ENCODE measurements around the gene MYOM1. TPM values are rescaled to one million over a fixed set of nuclear protein-coding genes. Genes with fewer than 3 reads are reported as not detected.

MYOM1 gene
- total RNA-seq, 4 donors from 2014 or later: 2.3 to 3.1 (median 3.1) TPM

DNA sequence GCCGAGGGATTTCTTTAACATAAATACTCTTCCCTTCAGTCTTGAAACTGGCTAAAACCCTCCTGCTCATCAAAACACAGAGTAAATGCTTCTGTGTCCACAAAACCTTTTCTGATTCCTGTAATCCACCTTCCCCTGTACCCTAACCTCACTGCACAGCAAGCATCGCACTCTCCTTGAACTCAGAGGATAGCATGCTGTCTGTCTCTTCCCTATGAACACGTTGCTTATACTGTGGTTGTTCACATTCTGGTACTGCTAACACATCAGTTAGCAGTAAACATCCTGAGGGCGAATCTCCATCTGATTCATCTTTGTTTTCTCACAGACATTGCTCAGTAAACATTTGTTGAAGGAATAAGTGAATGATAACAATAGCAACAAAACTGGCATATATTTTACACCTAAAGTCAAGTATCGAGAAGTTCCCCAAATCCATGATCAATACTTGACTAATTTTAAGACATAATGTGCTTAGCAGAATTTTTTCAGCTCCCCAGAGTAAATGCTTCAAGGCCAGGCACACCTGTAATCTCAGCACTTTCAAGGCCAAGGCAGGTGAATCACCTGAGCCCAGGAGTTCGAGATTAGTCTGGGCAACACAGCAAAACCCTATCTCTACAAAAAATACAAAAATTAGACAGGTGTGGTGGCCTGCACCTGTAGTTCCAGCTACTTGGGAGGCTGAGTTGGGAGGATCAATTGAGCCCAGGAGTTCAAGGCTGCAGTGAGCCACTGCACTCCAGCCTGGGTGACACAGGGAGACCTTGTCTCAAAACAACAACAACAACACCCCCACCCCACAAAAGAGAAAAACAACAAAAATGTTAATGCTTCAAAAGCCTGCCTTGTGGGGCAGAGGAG lies 161.2 kb downstream of the MYOM1 start:
- Histone ChIP-seq H3K27ac (peak overlapping the region; percentile 5 to 75 (median 47)), H3K36me3 (no peaks in the 10 kb centered on the region), H3K27me3 (no peaks in the 10 kb centered on the region), H3K4me3 (replicated peaks in 1 of 3) (no peak overlapping the region), H3K4me1 (peaks cover 0 to 5% of the 10 kb centered on the region in 2 donors), H3K9me3 (no peaks in the 10 kb centered on the region)
- TF ChIP-seq POLR2A (IDR thresholded peaks at IDR 0.05) (no peak), CTCF (IDR thresholded peaks at IDR 0.05) (no peak)
- 81% methylated on average over 6 of the region's 6 CpGs for WGBS, 2 donors
- intact Hi-C loops (cut with DNase I): loop anchor here (5.0 kb wide), 1 partner anchor 41 kb away; no protein-coding TSS in a partner anchor
- no peak for DNase-seq

GRCh38 chr18:3057526-3057925 lies 162.2 kb downstream of the MYOM1 start:
- Histone ChIP-seq H3K9me3 (no peaks in the 10 kb centered on the region), H3K4me1 (peaks cover 0 to 5% of the 10 kb centered on the region in 2 donors), H3K27ac (no peak overlapping the region), H3K4me3 (replicated peaks in 1 of 3) (no peak overlapping the region), H3K27me3 (no peaks in the 10 kb centered on the region), H3K36me3 (no peaks in the 10 kb centered on the region)
- WGBS, 2 donors: 93 to 96% methylated on average over 4 of the region's 4 CpGs
- intact Hi-C loops (cut with DNase I): loop anchor here (5.0 kb wide), 1 partner anchor 40 kb away; no protein-coding TSS in a partner anchor
- no peak for TF ChIP-seq CTCF (IDR thresholded peaks at IDR 0.05)
- no peak for TF ChIP-seq POLR2A (IDR thresholded peaks at IDR 0.05)
- DNase-seq: no peak

DNA sequence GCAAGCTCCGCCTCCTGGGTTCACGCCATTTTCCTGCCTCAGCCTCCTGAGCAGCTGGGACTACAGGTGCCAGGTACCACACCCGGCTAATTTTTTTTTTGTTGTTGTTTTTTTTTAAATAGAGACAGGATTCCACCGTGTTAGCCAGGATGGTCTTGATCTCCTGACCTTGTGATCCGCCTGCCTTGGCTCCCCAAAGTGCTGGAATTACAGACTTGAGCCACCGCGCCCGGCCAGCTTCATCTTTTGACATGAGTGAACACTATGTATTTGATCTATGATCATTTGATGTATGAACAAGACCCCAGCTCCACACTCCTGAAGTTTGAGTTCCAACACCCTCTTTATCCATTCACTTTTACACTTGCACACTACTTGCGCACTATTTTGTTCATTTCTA lies 163.5 kb downstream of the MYOM1 start:
- peaks cover 0 to 5% of the 10 kb centered on the region in 2 donors for H3K4me1 ChIP-seq
- H3K27me3 ChIP-seq: no peaks in the 10 kb centered on the region
- intact Hi-C loops (cut with DNase I): loop anchor here (5.0 kb wide), 1 partner anchor 39 kb away; no protein-coding TSS in a partner anchor
- no peak for DNase-seq
- H3K36me3 ChIP-seq: no peaks in the 10 kb centered on the region
- H3K27ac ChIP-seq: no peak overlapping the region
- WGBS, 2 donors: 77 to 92% methylated on average over 9 of the region's 9 CpGs
- no peak for TF ChIP-seq CTCF (IDR thresholded peaks at IDR 0.05)
- no peak overlapping the region for H3K4me3 ChIP-seq (replicated peaks in 1 of 3)
- no peaks in the 10 kb centered on the region for H3K9me3 ChIP-seq

DNA sequence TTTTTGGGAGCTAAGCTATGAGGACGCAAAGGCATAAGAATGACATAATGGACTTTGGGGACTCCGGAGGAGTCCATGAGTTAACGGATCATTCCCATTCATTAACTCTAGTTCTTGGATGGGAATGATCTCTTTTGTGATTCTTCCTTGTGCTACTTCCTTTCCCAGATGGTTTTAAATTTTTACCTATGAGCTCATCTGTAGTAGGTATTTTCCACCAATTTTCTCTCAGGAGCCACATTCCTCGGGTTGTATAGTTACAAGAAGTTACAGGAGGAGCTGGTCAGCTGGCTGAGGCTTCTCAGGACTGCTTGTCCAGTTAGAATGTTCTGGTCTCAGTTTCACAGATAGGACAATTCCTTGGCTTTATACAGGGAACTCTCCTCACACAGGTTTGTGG lies 164.0 kb downstream of the MYOM1 start:
- Histone ChIP-seq H3K27me3 (no peaks in the 10 kb centered on the region), H3K4me3 (replicated peaks in 1 of 3) (no peak overlapping the region), H3K9me3 (no peaks in the 10 kb centered on the region), H3K4me1 (peaks cover 0 to 5% of the 10 kb centered on the region in 2 donors), H3K36me3 (no peaks in the 10 kb centered on the region), H3K27ac (no peak overlapping the region)
- 68 to 74% methylated on average over 4 of the region's 4 CpGs for WGBS, 2 donors
- intact Hi-C loops (cut with DNase I): loop anchor here (5.0 kb wide), 1 partner anchor 39 kb away; no protein-coding TSS in a partner anchor
- DNase-seq: no peak
- TF ChIP-seq CTCF (IDR thresholded peaks at IDR 0.05): no peak
- TF ChIP-seq POLR2A (IDR thresholded peaks at IDR 0.05): no peak

DNA sequence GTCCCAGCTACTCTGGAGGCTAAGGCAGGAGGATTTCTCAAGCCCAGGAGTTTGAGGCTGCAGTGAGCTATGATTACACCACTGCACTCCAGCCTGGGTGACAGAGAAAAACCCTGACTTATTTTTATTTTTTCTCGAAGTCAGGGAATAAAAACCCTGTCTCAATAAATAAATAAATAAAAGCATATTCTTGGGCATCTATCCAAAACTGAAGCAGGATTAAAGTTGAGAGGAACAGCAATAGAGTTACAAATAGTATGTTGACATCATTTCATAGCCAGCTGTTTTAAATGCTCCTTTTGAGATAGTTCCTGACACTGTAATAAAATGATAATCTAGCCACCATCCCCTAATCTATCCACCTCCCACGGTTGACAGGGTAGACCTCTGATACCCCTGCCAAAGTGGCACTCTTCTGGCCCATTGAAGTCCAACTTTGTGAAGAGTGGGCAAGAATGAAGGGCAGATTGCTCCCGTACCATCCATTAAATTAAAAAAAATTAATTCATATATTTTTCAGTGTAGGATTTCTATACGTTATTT lies 164.5 kb downstream of the MYOM1 start:
- Histone ChIP-seq H3K27ac (no peak overlapping the region), H3K36me3 (no peaks in the 10 kb centered on the region), H3K4me1 (peaks cover 0 to 5% of the 10 kb centered on the region in 2 donors), H3K27me3 (no peaks in the 10 kb centered on the region), H3K4me3 (replicated peaks in 1 of 3) (no peak overlapping the region), H3K9me3 (no peaks in the 10 kb centered on the region)
- WGBS, 2 donors: 71 to 74% methylated on average over 4 of the region's 4 CpGs
- no peak for DNase-seq
- intact Hi-C loops (cut with DNase I): loop anchor here (5.0 kb wide), 1 partner anchor 38 kb away; no protein-coding TSS in a partner anchor
- no peak for TF ChIP-seq POLR2A (IDR thresholded peaks at IDR 0.05)
- no peak for TF ChIP-seq CTCF (IDR thresholded peaks at IDR 0.05)

Data from thyroid gland (tissue), 4 donors.